SK-N-SH treated with all-trans-retinoic acid at 6 μM for 48 hours (cell line): Measurements from ENCODE around the gene SULT1C4.
"Not testable (repeated sequence)": the region's sequence is repeated elsewhere in the genome, so short reads cannot be mapped to it uniquely, and the experiment has no call there.

Experiments used
- ATAC-seq: fragments of 200-7000 bp; cut with Tn5 transposase; 3 replicates; pipeline ENCODE4 v1.9.1; 2020; ENCODE audit warnings: mild to moderate bottlenecking, moderate library complexity
- ARNTL ChIP-seq: fragments of 450-650 bp; formaldehyde crosslinking; IDR thresholded peaks from 2 replicates; pipeline ENCODE4 v1.5.0; 2020; ENCODE audit warnings: low read depth, mild to moderate bottlenecking, moderate library complexity, borderline replicate concordance
- BACH2 ChIP-seq: fragments of 250-450 bp; sonication (Bioruptor Pico); IDR thresholded peaks from 2 replicates; pipeline ENCODE4 v1.9.0; 2021; ENCODE audit warnings: mild to moderate bottlenecking, borderline replicate concordance
- CSDC2 ChIP-seq: fragments of 250-450 bp; sonication (Bioruptor Pico); IDR thresholded peaks from 2 replicates; pipeline ENCODE4 v1.5.0; 2020; ENCODE audit warnings: mild to moderate bottlenecking, moderate library complexity
- ESRRG ChIP-seq: fragments of 250-450 bp; sonication (Bioruptor Pico); IDR thresholded peaks from 2 replicates; pipeline ENCODE4 v1.6.1; 2021; ENCODE audit warnings: mild to moderate bottlenecking
- GLIS3 ChIP-seq: fragments of 250-450 bp; sonication (Bioruptor Pico); IDR thresholded peaks from 2 replicates; pipeline ENCODE4 v1.5.0; 2020; ENCODE audit warnings: mild to moderate bottlenecking, moderate library complexity
- ISL1 ChIP-seq: fragments of 250-450 bp; sonication (Bioruptor Pico); IDR thresholded peaks from 2 replicates; pipeline ENCODE4 v2.1.2; 2022; ENCODE audit warnings: mild to moderate bottlenecking, moderate library complexity
- OSR1 ChIP-seq: fragments of 250-450 bp; sonication (Bioruptor Pico); IDR thresholded peaks from 2 replicates; pipeline ENCODE4 v1.8.0; 2022; ENCODE audit warnings: moderate library complexity, mild to moderate bottlenecking, inconsistent platforms
- PPARA ChIP-seq: fragments of 250-450 bp; sonication (Bioruptor Pico); IDR thresholded peaks from 2 replicates; pipeline ENCODE4 v1.5.0; 2020; ENCODE audit warnings: mild to moderate bottlenecking, borderline replicate concordance
- RARB ChIP-seq: fragments of 250-450 bp; sonication (Bioruptor Pico); IDR thresholded peaks from 2 replicates; pipeline ENCODE4 v1.8.0; 2021; ENCODE audit warnings: mild to moderate bottlenecking, moderate library complexity
- SNAI2 ChIP-seq: fragments of 250-450 bp; sonication (Bioruptor Pico); IDR thresholded peaks from 2 replicates; pipeline ENCODE4 v1.5.0; 2020; ENCODE audit warnings: mild to moderate bottlenecking, moderate library complexity
- TCF4 ChIP-seq: fragments of 250-450 bp; sonication (Bioruptor Pico); IDR thresholded peaks from 2 replicates; pipeline ENCODE4 v1.8.0; 2021; ENCODE audit warnings: mild to moderate bottlenecking, moderate library complexity, borderline replicate concordance
- TOX ChIP-seq: fragments of 250-450 bp; sonication (Bioruptor Pico); IDR thresholded peaks from 2 replicates; pipeline ENCODE4 v1.8.0; 2021; ENCODE audit warnings: mild to moderate bottlenecking, moderate library complexity, borderline replicate concordance
- ZC3H10 ChIP-seq: fragments of 250-450 bp; sonication (Bioruptor Pico); IDR thresholded peaks from 2 replicates; pipeline ENCODE4 v1.5.1; 2021; ENCODE audit warnings: mild to moderate bottlenecking, moderate library complexity
- ZFP3 ChIP-seq: fragments of 250-450 bp; sonication (Bioruptor Pico); IDR thresholded peaks from 2 replicates; pipeline ENCODE4 v1.5.0; 2020; ENCODE audit warnings: mild to moderate bottlenecking, moderate library complexity
- ZFP30 ChIP-seq: fragments of 450-650 bp; formaldehyde crosslinking; IDR thresholded peaks from 2 replicates; pipeline ENCODE4 v1.5.0; 2022; ENCODE audit warnings: mild to moderate bottlenecking, moderate library complexity
- ZNF565 ChIP-seq: fragments of 450-650 bp; formaldehyde crosslinking; conservative IDR thresholded peaks from 2 replicates; pipeline ENCODE4 v1.5.0; 2020; ENCODE audit warnings: low read depth, mild to moderate bottlenecking, moderate library complexity
- ZNF70 ChIP-seq: fragments of 450-650 bp; formaldehyde crosslinking; IDR thresholded peaks from 2 replicates; pipeline ENCODE4 v1.5.0; 2020; ENCODE audit warnings: mild to moderate bottlenecking, moderate library complexity
- TF ChIP-seq, protein P1 (sequence below): fragments of 250-450 bp; sonication (Bioruptor Pico); IDR thresholded peaks from 2 replicates; pipeline ENCODE4 v1.8.0; 2021; ENCODE audit warnings: low read depth, mild to moderate bottlenecking, moderate library complexity, borderline replicate concordance
- TF ChIP-seq, protein P2 (sequence below): fragments of 250-450 bp; sonication (Bioruptor Pico); IDR thresholded peaks from 2 replicates; pipeline ENCODE4 v1.5.1; 2020; ENCODE audit warnings: low read depth, mild to moderate bottlenecking, moderate library complexity
- TF ChIP-seq, protein P3 (sequence below): fragments of 250-450 bp; sonication (Bioruptor Pico); IDR thresholded peaks from 2 replicates; pipeline ENCODE4 v1.8.0; 2020; ENCODE audit warnings: mild to moderate bottlenecking, moderate library complexity, borderline replicate concordance
- TF ChIP-seq, protein P4 (sequence below): fragments of 250-450 bp; sonication (Bioruptor Pico); IDR thresholded peaks from 2 replicates; pipeline ENCODE4 v1.5.0; 2020; ENCODE audit warnings: mild to moderate bottlenecking, moderate library complexity

The SULT1C4 gene

DNA sequence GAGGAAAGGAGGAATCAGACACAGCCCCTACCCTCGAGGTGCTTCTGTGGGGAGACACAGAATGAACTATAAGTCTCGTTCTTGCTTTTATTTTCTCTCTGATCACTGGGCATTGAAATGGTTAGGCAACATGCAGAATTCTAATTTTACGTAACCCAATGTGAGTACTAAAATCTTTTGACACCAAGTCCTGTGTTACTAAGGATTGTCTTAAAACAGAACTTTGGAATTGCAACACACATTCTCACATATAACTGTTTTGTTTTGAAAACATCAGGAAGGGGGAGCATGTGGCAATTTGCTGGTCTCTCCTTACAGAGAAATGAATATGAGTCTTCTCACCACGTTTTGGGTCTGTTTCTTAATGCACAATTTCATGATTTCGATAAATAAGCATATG is 23.6 kb upstream of the SULT1C4 start:
- no peak for ATAC-seq

DNA sequence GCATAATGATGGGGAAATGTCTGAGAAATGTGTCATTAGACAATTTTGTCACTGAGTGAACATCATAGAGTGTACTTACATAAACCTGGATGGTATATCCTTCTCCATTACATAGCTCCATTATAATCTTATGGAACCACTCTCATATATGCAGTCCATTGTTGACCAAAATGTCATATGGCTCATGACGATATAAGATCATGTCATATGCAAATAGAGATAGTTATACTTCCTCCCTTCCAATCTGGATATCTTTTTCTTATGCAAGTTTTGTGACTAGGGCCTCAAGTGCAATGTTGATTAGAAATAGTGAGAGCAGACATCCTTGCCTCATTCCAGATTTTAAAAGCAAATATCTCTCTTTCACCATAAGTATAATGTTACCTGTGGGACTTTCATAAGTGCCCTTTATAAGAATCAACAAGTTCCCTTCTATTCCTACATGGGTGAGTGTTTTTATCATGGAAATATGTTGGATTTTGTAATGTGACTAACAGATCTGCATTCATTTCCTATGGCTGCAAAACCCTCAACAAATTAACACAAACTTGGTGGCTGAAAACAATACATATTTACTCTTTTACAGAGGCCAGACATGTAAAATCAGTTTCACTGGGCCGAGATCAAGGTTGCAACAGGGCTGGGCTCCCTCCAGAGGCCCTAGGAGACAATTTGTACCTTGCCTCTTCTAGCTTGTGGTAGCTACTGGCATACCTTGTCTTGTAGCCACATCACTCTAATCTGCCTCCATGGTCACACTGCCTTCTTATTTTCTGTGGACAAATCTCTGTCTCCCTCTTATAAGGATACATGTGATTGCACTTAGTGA is 21.6 kb upstream of the SULT1C4 start:
- ATAC-seq = no peak
- TF ChIP-seq OSR1 (CRISPR knock-in tag) (no peak), ZNF565 (no peak), ISL1 (CRISPR knock-in tag) (no peak), GLIS3 (CRISPR knock-in tag) (no peak), ZC3H10 (no peak), RARB (CRISPR knock-in tag) (no peak), CSDC2 (no peak), SNAI2 (CRISPR knock-in tag) (no peak), ZFP30 (CRISPR knock-in tag) (no peak), PPARA (CRISPR knock-in tag) (no peak)

More for the DNA sequence above, 23.6 kb upstream of the SULT1C4 start:
- no peak for TF ChIP-seq ZNF565
- TF ChIP-seq, protein P1, sequence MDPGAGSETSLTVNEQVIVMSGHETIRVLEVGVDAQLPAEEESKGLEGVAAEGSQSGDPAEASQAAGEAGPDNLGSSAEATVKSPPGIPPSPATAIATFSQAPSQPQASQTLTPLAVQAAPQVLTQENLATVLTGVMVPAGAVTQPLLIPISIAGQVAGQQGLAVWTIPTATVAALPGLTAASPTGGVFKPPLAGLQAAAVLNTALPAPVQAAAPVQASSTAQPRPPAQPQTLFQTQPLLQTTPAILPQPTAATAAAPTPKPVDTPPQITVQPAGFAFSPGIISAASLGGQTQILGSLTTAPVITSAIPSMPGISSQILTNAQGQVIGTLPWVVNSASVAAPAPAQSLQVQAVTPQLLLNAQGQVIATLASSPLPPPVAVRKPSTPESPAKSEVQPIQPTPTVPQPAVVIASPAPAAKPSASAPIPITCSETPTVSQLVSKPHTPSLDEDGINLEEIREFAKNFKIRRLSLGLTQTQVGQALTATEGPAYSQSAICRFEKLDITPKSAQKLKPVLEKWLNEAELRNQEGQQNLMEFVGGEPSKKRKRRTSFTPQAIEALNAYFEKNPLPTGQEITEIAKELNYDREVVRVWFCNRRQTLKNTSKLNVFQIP (CRISPR knock-in tag) = no peak
- no peak for TF ChIP-seq ZFP3
- no peak for TF ChIP-seq ZC3H10
- TF ChIP-seq, protein P2, sequence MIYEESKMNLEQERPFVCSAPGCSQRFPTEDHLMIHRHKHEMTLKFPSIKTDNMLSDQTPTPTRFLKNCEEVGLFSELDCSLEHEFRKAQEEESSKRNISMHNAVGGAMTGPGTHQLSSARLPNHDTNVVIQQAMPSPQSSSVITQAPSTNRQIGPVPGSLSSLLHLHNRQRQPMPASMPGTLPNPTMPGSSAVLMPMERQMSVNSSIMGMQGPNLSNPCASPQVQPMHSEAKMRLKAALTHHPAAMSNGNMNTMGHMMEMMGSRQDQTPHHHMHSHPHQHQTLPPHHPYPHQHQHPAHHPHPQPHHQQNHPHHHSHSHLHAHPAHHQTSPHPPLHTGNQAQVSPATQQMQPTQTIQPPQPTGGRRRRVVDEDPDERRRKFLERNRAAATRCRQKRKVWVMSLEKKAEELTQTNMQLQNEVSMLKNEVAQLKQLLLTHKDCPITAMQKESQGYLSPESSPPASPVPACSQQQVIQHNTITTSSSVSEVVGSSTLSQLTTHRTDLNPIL (CRISPR knock-in tag) = no peak
- no peak for TF ChIP-seq ZNF70 (CRISPR knock-in tag)
- no peak for TF ChIP-seq CSDC2

DNA sequence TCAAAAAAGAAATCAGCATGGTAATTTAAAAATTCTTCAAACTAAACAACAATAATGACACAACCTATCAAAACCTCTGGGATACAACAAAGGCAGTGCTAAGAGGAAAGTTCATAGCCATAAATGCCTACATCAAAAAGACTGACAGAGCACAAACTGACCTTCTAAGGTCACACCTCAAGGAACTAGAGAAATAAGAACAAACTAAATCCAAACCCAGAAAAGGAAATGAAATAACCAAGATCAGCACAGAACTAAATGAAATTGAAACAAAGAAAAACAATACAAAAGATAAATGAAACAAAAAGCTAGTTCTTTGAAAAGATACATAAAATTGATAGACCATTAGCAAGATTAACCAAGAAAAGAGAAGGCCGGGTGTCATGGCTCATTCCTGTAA is 18.4 kb upstream of the SULT1C4 start:
- not testable (repeated sequence) for ATAC-seq

DNA sequence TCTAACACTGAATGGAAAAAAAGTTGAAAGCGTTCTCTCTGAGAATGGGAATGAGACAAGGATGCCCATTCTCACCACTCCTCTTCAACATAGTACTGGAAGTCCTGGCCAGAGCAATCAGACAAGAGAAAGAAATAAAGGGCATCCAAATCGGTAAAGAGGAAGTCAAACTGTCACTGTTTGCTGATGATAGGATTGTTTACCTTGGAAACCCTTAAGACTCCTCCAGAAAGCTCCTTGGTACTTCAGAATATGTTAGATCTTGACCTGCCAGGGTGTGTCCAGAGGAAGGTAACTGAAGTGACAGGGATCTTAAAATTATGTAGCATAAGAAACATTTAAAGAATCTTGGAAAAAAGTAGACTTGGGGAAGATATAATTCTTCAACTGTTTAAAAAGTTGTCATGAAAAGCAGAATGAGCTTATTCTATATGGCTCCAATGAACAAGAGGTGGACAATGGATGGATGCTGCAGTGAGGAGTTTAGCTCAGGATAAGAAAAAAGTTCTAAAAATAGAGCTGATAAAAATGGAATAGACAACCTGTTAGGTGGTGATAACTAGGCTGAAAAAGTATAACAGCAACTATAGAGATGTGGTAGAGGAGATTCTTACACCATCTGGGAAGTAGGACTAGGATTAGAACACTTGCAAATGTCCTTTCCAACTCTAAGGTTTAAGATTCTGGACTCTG is 16.8 kb upstream of the SULT1C4 start:
- TF ChIP-seq, protein P2 (CRISPR knock-in tag) = no peak
- TF ChIP-seq ZNF565 (no peak), BACH2 (CRISPR knock-in tag) (no peak), ESRRG (CRISPR knock-in tag) (no peak), SNAI2 (CRISPR knock-in tag) (no peak), ZNF70 (CRISPR knock-in tag) (no peak), RARB (CRISPR knock-in tag) (no peak), ZFP30 (CRISPR knock-in tag) (no peak), ZC3H10 (no peak), ARNTL (no peak), TOX (CRISPR knock-in tag) (no peak), OSR1 (CRISPR knock-in tag) (no peak), GLIS3 (CRISPR knock-in tag) (no peak), ISL1 (CRISPR knock-in tag) (no peak), TCF4 (no peak), CSDC2 (no peak), ZFP3 (no peak)
- TF ChIP-seq, protein P3, sequence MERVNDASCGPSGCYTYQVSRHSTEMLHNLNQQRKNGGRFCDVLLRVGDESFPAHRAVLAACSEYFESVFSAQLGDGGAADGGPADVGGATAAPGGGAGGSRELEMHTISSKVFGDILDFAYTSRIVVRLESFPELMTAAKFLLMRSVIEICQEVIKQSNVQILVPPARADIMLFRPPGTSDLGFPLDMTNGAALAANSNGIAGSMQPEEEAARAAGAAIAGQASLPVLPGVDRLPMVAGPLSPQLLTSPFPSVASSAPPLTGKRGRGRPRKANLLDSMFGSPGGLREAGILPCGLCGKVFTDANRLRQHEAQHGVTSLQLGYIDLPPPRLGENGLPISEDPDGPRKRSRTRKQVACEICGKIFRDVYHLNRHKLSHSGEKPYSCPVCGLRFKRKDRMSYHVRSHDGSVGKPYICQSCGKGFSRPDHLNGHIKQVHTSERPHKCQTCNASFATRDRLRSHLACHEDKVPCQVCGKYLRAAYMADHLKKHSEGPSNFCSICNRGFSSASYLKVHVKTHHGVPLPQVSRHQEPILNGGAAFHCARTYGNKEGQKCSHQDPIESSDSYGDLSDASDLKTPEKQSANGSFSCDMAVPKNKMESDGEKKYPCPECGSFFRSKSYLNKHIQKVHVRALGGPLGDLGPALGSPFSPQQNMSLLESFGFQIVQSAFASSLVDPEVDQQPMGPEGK (CRISPR knock-in tag) = no peak
- TF ChIP-seq, protein P4, sequence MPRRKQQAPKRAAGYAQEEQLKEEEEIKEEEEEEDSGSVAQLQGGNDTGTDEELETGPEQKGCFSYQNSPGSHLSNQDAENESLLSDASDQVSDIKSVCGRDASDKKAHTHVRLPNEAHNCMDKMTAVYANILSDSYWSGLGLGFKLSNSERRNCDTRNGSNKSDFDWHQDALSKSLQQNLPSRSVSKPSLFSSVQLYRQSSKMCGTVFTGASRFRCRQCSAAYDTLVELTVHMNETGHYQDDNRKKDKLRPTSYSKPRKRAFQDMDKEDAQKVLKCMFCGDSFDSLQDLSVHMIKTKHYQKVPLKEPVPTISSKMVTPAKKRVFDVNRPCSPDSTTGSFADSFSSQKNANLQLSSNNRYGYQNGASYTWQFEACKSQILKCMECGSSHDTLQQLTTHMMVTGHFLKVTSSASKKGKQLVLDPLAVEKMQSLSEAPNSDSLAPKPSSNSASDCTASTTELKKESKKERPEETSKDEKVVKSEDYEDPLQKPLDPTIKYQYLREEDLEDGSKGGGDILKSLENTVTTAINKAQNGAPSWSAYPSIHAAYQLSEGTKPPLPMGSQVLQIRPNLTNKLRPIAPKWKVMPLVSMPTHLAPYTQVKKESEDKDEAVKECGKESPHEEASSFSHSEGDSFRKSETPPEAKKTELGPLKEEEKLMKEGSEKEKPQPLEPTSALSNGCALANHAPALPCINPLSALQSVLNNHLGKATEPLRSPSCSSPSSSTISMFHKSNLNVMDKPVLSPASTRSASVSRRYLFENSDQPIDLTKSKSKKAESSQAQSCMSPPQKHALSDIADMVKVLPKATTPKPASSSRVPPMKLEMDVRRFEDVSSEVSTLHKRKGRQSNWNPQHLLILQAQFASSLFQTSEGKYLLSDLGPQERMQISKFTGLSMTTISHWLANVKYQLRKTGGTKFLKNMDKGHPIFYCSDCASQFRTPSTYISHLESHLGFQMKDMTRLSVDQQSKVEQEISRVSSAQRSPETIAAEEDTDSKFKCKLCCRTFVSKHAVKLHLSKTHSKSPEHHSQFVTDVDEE = no peak
- ATAC-seq = no peak
